Activated CD8-positive, alpha-beta memory T cell treated with anti-CD3 and anti-CD28 coated beads, Interleukin-2, amount 50 U/mL, for 1 hour (primary cell): ENCODE data around the gene FZD8.

Experiments used
- DNase-seq: peaks from one replicate; pipeline ENCODE4 v3.0.0-alpha.2; 2020; ENCODE audit errors: extremely low read depth

The FZD8 gene

GRCh38 chr10:35640951-35641675, 983 bp downstream of the FZD8 start:
- no peak for DNase-seq

GRCh38 chr10:35640474-35640873, 1.6 kb downstream of the FZD8 start:
- no peak for DNase-seq

GRCh38 chr10:35639728-35640401, 2.2 kb downstream of the FZD8 start:
- no peak for DNase-seq

- DNase-seq = no peak
Observed at GRCh38 chr10:35639021-35639727, 2.9 kb downstream of the FZD8 start.

- DNase-seq = no peak
Observed at GRCh38 chr10:35638101-35638500, 4.0 kb downstream of the FZD8 start.

- no peak for DNase-seq
Observed at GRCh38 chr10:35637462-35637861, 4.6 kb downstream of the FZD8 start.

GRCh38 chr10:35636956-35637355, 5.1 kb downstream of the FZD8 start:
- DNase-seq = no peak

GRCh38 chr10:35635576-35635975, 6.5 kb downstream of the FZD8 start:
- no peak for DNase-seq

GRCh38 chr10:35633006-35633980, 8.8 kb downstream of the FZD8 start:
- DNase-seq = no peak

- DNase-seq = no peak
Observed at GRCh38 chr10:35632027-35632426, 10.1 kb downstream of the FZD8 start.

- no peak for DNase-seq
Observed at GRCh38 chr10:35631404-35631803, 10.7 kb downstream of the FZD8 start.

GRCh38 chr10:35626971-35627507, 15.1 kb downstream of the FZD8 start:
- DNase-seq = no peak

- DNase-seq = no peak
Observed at GRCh38 chr10:35614312-35614711, 27.8 kb downstream of the FZD8 start.

GRCh38 chr10:35613597-35614226, 28.4 kb downstream of the FZD8 start:
- no peak for DNase-seq

- no peak for DNase-seq
Observed at GRCh38 chr10:35613107-35613440, 29.0 kb downstream of the FZD8 start.

- no peak for DNase-seq
Observed at GRCh38 chr10:35612385-35613106, 29.6 kb downstream of the FZD8 start.

GRCh38 chr10:35611750-35612149, 30.3 kb downstream of the FZD8 start:
- no peak for DNase-seq

GRCh38 chr10:35608328-35608672, 33.8 kb downstream of the FZD8 start:
- no peak for DNase-seq

GRCh38 chr10:35607475-35608327, 34.4 kb downstream of the FZD8 start:
- no peak for DNase-seq

GRCh38 chr10:35606430-35606829, 35.7 kb downstream of the FZD8 start:
- no peak for DNase-seq
